Measurements from ENCODE around the gene ETV6. TPM values are rescaled to one million over a fixed set of nuclear protein-coding genes. Genes with fewer than 3 reads are reported as not detected.

The ETV6 gene
- total and polyA plus RNA-seq, 2 experiments from 2014 or later: 9.1 to 11.9 TPM

GRCh38 chr12:11827091-11828061 lies 177.9 kb downstream of the ETV6 start:
- Histone ChIP-seq H3K27me3 (no peaks in the 10 kb centered on the region), H3K27ac (peak overlapping the region; percentile 88), H3K4me1 (ENCODE audit: low read depth) (peaks cover 78% of the 10 kb centered on the region), H3K36me3 (no peaks in the 10 kb centered on the region), H3K4me3 (no peak overlapping the region), H3K9me3 (ENCODE audit: low read depth) (no peaks in the 10 kb centered on the region)
- peak; percentile 33 to 50 for DNase-seq (ENCODE audit: low read depth in 1 of 2, low spot score in 1 of 2)
- no peak for TF ChIP-seq CTCF (IDR thresholded peaks at IDR 0.05; ENCODE audit: low read depth, low read length)

GRCh38 chr12:11829764-11830194 lies 180.3 kb downstream of the ETV6 start:
- peak; percentile 16 to 47 for DNase-seq (ENCODE audit: low read depth in 1 of 2, low spot score in 1 of 2)
- H3K9me3 ChIP-seq (ENCODE audit: low read depth): no peaks in the 10 kb centered on the region
- H3K36me3 ChIP-seq: no peaks in the 10 kb centered on the region
- H3K4me3 ChIP-seq: no peak overlapping the region
- no peaks in the 10 kb centered on the region for H3K27me3 ChIP-seq
- no peak for TF ChIP-seq CTCF (IDR thresholded peaks at IDR 0.05; ENCODE audit: low read depth, low read length)
- H3K4me1 ChIP-seq (ENCODE audit: low read depth): peaks cover 81% of the 10 kb centered on the region
- peak overlapping the region; percentile 88 for H3K27ac ChIP-seq

- TF ChIP-seq CTCF (IDR thresholded peaks at IDR 0.05; ENCODE audit: low read depth, low read length): no peak
- H3K36me3 ChIP-seq: no peaks in the 10 kb centered on the region
- no peaks in the 10 kb centered on the region for H3K9me3 ChIP-seq (ENCODE audit: low read depth)
- DNase-seq (ENCODE audit: low read depth in 1 of 2, low spot score in 1 of 2): no peak
- no peak overlapping the region for H3K4me3 ChIP-seq
- H3K27ac ChIP-seq: peak overlapping the region; percentile 88
- no peaks in the 10 kb centered on the region for H3K27me3 ChIP-seq
- H3K4me1 ChIP-seq (ENCODE audit: low read depth): peaks cover 76% of the 10 kb centered on the region
These were observed 180.9 kb downstream of the ETV6 start for GRCh38 chr12:11830307-11830801.

GRCh38 chr12:11832093-11832492 lies 182.6 kb downstream of the ETV6 start:
- Histone ChIP-seq H3K9me3 (ENCODE audit: low read depth) (no peaks in the 10 kb centered on the region), H3K27ac (peak overlapping the region; percentile 7)

More at GRCh38 chr12:11832093-11832492, 182.6 kb downstream of the ETV6 start:
- no peaks in the 10 kb centered on the region for H3K27me3 ChIP-seq
- H3K4me1 ChIP-seq (ENCODE audit: low read depth): peaks cover 60% of the 10 kb centered on the region
- no peak for TF ChIP-seq CTCF (IDR thresholded peaks at IDR 0.05; ENCODE audit: low read depth, low read length)
- H3K36me3 ChIP-seq: no peaks in the 10 kb centered on the region
- DNase-seq (ENCODE audit: low read depth in 1 of 2, low spot score in 1 of 2): no peak
- H3K4me3 ChIP-seq: no peak overlapping the region

All from cardiac muscle cell (in vitro differentiated cells and primary cell).